Left ventricle myocardium inferior (tissue), 1 donor: ENCODE measurements around the gene OAS3. TPM values are rescaled to one million over a fixed set of nuclear protein-coding genes. Genes with fewer than 3 reads are reported as not detected.
"Not testable (repeated sequence)": the region's sequence is repeated elsewhere in the genome, so short reads cannot be mapped to it uniquely, and the experiment has no call there.

Experiments used
- DNase-seq: peaks from one replicate; pipeline ENCODE4 v3.0.0-alpha.2; 2020
- H3K27ac ChIP-seq: fragments of 200-600 bp; replicated peaks from 2 replicates; pipeline ENCODE4 v1.8.0; 2021
- H3K27me3 ChIP-seq: fragments of 200-600 bp; 2 replicates; pipeline ENCODE4 v1.8.0; 2021; ENCODE audit warnings: low read depth
- H3K36me3 ChIP-seq: fragments of 200-600 bp; 2 replicates; pipeline ENCODE4 v1.8.0; 2021
- H3K4me1 ChIP-seq: fragments of 200-600 bp; 2 replicates; pipeline ENCODE4 v1.8.0; 2021
- H3K4me3 ChIP-seq: fragments of 200-600 bp; 2 replicates; pipeline ENCODE4 v1.8.0; 2021; ENCODE audit warnings: mild to moderate bottlenecking, moderate library complexity
- H3K9me3 ChIP-seq: fragments of 200-600 bp; replicated peaks from 2 replicates; pipeline ENCODE4 v1.8.0; 2021
- intact Hi-C: fragments of 100-400 bp; cut with micrococcal nuclease; formaldehyde crosslinking; loops from one replicate; pipeline ENCODE4 v1.11.0; 2022
- total RNA-seq: library from RNA; stranded (reverse); fragmentation: NEBNext Ultra II Directional; extraction: Animal tissue kit (Norgen Biotek cat#: 25700); gene quantifications from one replicate; pipeline ENCODE4 v1.2.1, GENCODE V29; 2021
- TF ChIP-seq, protein P1 (sequence below): fragments of 200-600 bp; IDR thresholded peaks from 2 replicates; pipeline ENCODE4 v1.8.0; 2021; ENCODE audit warnings: antibody characterized with exemption, mild to moderate bottlenecking, borderline replicate concordance
- donor health status: DM: no; HTN: yes; CAD: no; lungs with severe emphysema.

Gene OAS3
- total RNA-seq, 1 donor from 2014 or later, result 5.4 TPM

DNA sequence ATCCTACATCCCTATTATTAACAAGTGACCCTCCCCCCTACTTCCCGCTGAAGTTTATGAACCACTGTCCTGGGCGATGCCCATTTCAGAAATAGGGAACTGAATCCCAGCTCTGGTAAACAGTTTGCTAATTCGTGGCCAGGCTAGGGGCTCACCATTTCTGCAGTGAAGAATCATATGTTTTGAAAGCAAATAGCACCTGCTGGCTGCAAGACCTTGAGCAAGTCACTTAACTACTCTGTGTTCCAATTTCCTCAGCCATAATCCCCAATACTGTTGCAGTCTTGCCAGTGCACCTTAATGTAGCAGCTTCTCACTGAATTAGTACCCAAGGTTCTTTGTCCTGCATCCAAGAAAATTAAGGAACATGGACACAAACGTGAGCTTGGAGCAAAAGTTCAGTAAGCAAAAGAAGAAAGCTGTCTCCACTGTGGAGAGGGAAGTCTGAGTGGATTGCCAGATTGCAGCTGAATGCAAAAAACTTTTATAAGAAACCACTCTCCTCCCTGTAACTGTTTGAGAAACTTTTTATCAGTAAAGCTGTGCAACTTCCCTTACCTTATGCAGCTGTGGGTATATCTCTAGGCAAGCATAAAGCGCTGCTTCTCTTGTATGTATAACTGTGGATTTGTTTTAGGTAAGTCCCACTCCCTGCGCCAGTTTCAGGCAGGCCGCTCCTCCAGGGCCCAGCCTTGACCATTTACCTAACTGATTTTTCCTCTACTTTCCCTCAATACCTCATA lies 30.7 kb upstream of the OAS3 start:
- DNase-seq, result no peak
- TF ChIP-seq, protein P1, sequence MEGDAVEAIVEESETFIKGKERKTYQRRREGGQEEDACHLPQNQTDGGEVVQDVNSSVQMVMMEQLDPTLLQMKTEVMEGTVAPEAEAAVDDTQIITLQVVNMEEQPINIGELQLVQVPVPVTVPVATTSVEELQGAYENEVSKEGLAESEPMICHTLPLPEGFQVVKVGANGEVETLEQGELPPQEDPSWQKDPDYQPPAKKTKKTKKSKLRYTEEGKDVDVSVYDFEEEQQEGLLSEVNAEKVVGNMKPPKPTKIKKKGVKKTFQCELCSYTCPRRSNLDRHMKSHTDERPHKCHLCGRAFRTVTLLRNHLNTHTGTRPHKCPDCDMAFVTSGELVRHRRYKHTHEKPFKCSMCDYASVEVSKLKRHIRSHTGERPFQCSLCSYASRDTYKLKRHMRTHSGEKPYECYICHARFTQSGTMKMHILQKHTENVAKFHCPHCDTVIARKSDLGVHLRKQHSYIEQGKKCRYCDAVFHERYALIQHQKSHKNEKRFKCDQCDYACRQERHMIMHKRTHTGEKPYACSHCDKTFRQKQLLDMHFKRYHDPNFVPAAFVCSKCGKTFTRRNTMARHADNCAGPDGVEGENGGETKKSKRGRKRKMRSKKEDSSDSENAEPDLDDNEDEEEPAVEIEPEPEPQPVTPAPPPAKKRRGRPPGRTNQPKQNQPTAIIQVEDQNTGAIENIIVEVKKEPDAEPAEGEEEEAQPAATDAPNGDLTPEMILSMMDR, result no peak
- intact Hi-C loops, result no loop called here
- H3K27me3 ChIP-seq, result peaks cover 12% of the 10 kb centered on the region
- H3K4me3 ChIP-seq, result peak overlapping the region; percentile 63
- H3K27ac ChIP-seq, result peak overlapping the region; percentile 62
- H3K4me1 ChIP-seq, result peaks cover 25% of the 10 kb centered on the region
- peaks cover 11% of the 10 kb centered on the region for H3K9me3 ChIP-seq
- H3K36me3 ChIP-seq, result peaks cover 15% of the 10 kb centered on the region

DNA sequence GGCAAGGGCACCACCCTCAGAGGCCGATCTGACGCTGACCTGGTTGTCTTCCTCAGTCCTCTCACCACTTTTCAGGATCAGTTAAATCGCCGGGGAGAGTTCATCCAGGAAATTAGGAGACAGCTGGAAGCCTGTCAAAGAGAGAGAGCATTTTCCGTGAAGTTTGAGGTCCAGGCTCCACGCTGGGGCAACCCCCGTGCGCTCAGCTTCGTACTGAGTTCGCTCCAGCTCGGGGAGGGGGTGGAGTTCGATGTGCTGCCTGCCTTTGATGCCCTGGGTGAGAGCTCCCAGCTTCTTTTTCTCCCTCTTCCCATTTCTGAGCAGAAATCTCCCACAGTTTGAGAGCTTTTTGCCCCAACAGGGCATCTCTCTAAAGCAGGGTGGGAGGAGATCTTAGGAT lies 29.7 kb upstream of the OAS3 start:
- Histone ChIP-seq H3K4me3 (peak overlapping the region; percentile 63), H3K9me3 (peaks cover 21% of the 10 kb centered on the region), H3K27ac (no peak overlapping the region), H3K36me3 (peaks cover 23% of the 10 kb centered on the region), H3K4me1 (peaks cover 25% of the 10 kb centered on the region), H3K27me3 (peaks cover 12% of the 10 kb centered on the region)
- TF ChIP-seq, protein P1, result no peak
- DNase-seq, result no peak
- intact Hi-C loops, result no loop called here

GRCh38 chr12:112909693-112910092 lies 28.6 kb upstream of the OAS3 start:
- peaks cover 32% of the 10 kb centered on the region for H3K9me3 ChIP-seq
- DNase-seq, result no peak
- TF ChIP-seq, protein P1, result no peak
- H3K27me3 ChIP-seq, result peaks cover 12% of the 10 kb centered on the region
- H3K4me1 ChIP-seq, result peaks cover 25% of the 10 kb centered on the region
- no peak overlapping the region for H3K4me3 ChIP-seq
- no peak overlapping the region for H3K27ac ChIP-seq
- intact Hi-C loops, result no loop called here
- peaks cover 33% of the 10 kb centered on the region for H3K36me3 ChIP-seq

GRCh38 chr12:112913038-112913688 lies 25.1 kb upstream of the OAS3 start:
- H3K36me3 ChIP-seq, result peaks cover 50% of the 10 kb centered on the region
- no peak for DNase-seq
- TF ChIP-seq, protein P1, result no peak
- peaks cover 42% of the 10 kb centered on the region for H3K9me3 ChIP-seq
- no peak overlapping the region for H3K4me3 ChIP-seq
- peaks cover 4% of the 10 kb centered on the region for H3K4me1 ChIP-seq
- intact Hi-C loops, result no loop called here
- H3K27me3 ChIP-seq, result peaks cover 12% of the 10 kb centered on the region
- H3K27ac ChIP-seq, result no peak overlapping the region

- H3K27ac ChIP-seq, DNase-seq, intact Hi-C loops, H3K27me3 ChIP-seq, H3K4me3 ChIP-seq, H3K4me1 ChIP-seq: not testable (repeated sequence)
- H3K36me3 ChIP-seq, result peaks cover 57% of the 10 kb centered on the region
- H3K9me3 ChIP-seq, result peaks cover 42% of the 10 kb centered on the region
These were observed 24.4 kb upstream of the OAS3 start for GRCh38 chr12:112913888-112914287.

- intact Hi-C loops, result no loop called here
- Histone ChIP-seq H3K9me3 (peaks cover 42% of the 10 kb centered on the region), H3K4me3 (no peak overlapping the region), H3K27me3 (no peaks in the 10 kb centered on the region), H3K4me1 (no peaks in the 10 kb centered on the region), H3K27ac (no peak overlapping the region), H3K36me3 (peaks cover 79% of the 10 kb centered on the region)
- TF ChIP-seq, protein P1, result no peak
- no peak for DNase-seq
These were observed 22.0 kb upstream of the OAS3 start for GRCh38 chr12:112916270-112916669.
